Fibroblast of pulmonary artery (primary cell): ENCODE measurements around the gene SDC3.

Experiments used
- DNase-seq: peaks from one replicate; pipeline ENCODE4 v3.0.0-alpha.2; 2010; ENCODE audit warnings: low read depth
- H3K4me3 ChIP-seq: replicated peaks from 2 replicates; pipeline ENCODE4 v1.5.1; 2011; ENCODE audit warnings: low read depth, mild to moderate bottlenecking, control low read depth, low read length, moderate library complexity
- TF ChIP-seq, protein P1 (sequence below): IDR thresholded peaks from 2 replicates; pipeline ENCODE4 v1.5.1; 2011; ENCODE audit warnings: mild to moderate bottlenecking, control low read depth, low read length, inconsistent platforms; ENCODE audit errors: missing control alignments

SDC3 gene

DNA sequence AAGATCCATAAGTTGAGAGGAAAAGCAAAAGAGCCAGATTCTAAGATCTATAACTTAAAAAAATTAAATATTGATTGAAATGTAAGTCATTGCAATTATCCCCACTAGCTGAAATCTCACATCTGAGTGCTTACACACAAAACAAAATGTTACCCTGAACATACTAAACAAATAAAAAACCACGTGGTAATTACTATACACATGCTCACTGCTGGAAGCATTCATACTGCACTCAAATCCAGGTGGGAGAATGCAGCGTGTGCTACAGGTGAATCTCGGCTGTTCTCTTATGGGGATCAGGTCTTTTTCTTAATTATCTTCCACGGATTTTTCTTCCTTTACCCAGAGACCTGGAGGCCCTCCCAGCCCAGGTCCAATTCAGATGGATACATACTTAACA, 74.3 kb downstream of the SDC3 start:
- H3K4me3 ChIP-seq: no peak overlapping the region
- DNase-seq: no peak
- TF ChIP-seq, protein P1, sequence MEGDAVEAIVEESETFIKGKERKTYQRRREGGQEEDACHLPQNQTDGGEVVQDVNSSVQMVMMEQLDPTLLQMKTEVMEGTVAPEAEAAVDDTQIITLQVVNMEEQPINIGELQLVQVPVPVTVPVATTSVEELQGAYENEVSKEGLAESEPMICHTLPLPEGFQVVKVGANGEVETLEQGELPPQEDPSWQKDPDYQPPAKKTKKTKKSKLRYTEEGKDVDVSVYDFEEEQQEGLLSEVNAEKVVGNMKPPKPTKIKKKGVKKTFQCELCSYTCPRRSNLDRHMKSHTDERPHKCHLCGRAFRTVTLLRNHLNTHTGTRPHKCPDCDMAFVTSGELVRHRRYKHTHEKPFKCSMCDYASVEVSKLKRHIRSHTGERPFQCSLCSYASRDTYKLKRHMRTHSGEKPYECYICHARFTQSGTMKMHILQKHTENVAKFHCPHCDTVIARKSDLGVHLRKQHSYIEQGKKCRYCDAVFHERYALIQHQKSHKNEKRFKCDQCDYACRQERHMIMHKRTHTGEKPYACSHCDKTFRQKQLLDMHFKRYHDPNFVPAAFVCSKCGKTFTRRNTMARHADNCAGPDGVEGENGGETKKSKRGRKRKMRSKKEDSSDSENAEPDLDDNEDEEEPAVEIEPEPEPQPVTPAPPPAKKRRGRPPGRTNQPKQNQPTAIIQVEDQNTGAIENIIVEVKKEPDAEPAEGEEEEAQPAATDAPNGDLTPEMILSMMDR: no peak

DNA sequence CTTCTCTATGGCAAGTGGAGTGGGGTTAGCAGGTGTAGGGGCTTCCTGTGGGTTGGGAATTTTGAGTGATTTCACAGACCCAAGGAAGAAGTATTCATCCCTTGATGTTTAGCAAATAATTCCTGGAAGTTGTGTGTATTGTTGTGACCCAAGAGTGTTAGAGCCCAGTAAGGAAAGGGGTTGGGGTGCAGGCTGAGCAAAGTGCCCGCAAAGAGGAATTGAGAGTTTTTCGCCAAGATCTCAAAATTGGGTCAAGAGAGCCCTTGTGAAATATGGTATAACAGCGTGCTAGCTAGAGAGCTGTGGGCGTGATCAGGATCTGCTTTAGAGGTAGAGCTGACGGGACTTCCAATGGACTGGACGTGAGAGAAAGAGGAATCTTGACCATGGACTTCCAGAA, 78.0 kb downstream of the SDC3 start:
- no peak for DNase-seq
- TF ChIP-seq, protein P1: no peak
- no peak overlapping the region for H3K4me3 ChIP-seq

DNA sequence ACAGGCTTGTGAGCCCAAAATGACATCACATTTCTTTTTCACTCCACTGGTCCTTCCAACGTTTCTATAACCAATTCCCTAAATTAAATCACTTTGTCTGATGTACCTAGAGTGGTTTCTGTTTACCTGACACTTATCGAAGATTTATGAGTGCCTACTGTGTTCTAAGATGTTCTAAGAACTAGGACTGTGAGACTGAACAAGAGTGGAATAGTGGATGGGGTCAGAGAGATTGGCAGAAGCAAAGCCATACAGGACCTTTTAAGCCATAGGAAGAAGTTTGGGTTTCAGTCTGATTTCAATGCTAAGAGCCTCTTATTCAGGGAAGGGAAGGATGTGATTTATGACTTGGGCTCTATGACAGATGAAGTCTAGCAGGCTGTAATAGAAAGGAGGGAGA, 78.7 kb downstream of the SDC3 start:
- no peak for DNase-seq
- no peak overlapping the region for H3K4me3 ChIP-seq
- TF ChIP-seq, protein P1: no peak

DNA sequence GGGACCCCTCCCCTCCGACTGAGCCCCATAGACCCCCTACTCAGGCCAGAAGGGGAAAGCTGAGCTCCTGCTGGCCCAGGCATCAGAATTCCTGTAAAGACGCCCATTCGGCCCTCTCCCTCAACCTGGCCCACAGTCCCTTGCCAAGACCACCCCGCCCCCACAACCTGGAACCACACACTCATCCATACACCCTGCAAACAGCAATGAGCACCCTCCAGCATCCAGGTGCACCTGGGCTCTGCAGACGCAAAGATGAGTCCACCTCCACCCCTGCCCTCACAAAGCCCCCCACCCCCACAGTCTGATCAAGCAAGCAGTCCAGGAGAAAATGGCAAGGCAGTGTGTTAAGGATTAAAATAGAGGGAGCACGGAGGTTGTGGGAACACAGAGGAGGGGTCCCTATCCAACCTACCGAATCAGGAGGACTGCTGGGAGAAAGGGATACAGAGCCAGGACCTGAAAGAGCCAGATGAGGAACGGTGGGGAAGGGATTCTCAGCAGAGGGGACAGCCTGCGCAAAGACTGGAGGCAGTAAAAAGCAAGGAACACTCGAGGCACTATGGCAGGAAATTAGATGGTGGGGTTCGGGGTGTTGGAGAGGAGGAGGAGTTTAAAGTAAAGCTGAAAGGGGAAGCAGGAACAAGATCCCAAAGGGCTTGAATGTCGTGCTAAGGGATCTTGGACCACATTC, 83.7 kb downstream of the SDC3 start:
- TF ChIP-seq, protein P1: no peak
- peak overlapping the region; percentile 33 for H3K4me3 ChIP-seq
- no peak for DNase-seq

DNA sequence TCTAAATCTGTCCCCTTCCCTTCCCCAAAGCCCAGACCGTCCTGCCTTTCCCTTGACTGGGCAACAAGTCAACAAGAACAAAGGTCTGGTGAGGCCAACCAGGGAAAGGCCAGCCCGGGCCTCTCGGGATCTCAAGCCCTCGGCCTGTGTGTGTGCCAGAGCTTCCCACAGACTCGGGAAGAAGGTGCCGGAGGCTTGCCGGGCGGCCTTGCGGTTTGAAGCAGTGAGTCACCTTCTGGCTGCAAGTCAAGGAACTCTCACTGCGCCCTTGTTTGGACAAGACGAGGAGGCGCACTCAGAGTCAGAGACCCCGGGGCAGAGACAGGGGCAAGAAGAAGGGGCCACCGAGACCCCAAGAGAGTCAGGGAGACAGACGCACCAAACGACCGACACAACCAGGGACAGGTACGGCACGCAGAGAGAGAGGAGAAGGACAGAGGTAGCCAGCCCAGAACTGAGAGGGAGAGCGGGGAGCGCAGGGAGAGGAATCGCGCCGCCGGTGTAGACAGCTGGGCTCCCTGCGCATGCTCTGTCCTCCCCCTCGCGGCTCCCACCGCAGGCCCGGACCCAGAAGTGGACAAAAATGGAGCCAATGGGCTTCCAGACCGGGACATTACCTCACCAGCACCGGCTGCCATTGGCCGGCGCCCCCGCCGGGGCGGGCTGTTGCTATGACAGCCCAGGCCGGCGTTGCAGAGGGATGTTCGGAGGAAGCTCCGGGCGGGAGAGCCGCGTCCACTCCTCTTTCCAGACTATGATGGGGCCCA, 84.4 kb downstream of the SDC3 start:
- TF ChIP-seq, protein P1: no peak
- H3K4me3 ChIP-seq: peak overlapping the region; percentile 50

DNA sequence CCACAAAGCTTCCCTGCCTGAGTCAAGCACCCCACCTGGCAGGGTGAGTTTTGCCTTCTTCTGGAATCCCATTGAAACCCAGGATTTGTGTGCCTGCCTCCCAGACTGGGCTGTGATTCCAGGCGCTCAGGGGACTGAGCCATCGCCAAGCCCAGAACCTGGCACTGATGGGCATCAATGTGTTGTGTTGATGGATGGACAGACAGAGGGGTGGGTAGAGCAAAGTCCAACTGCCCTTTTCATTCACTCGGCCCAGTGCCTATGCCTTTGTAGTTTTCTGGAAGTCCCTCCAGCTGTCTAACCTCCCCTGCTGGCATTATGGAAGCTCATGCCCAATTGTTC, 85.0 kb downstream of the SDC3 start:
- no peak overlapping the region for H3K4me3 ChIP-seq
- TF ChIP-seq, protein P1: no peak
- no peak for DNase-seq

More for the DNA sequence above, 84.4 kb downstream of the SDC3 start:
- peak; percentile 100 for DNase-seq
